Measurements from ENCODE around the gene KRAS.

Gene KRAS

DNA sequence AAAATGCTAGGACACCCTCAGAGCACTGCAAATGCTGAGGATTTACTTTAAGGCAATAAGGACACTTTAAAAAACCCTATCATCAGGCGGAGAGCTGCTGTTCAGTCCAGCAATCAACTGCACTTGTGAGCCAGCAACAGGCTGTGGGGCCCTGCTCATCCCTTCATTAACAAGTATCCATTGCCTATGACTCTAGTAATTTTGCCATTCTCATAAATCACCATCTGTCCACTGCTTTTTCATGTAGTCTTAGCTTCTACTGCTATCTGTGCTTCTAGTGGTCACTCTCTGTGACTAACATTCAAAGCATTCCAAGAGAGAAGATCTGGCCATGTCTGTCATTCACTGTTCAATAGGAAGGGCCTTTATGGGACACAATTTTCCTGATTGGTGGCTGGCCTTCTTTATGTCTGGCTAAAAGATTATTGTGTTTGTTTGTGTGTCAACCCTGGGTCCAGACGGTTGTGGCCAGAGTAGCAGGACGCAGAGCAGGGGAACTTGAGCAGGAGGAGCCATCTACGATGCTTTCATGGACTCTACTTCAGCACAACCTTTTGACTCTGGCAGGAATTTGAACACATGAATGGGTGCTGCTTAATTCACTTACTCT, 3.6 kb upstream of the KRAS start:
- no peak for DNase-seq

DNA sequence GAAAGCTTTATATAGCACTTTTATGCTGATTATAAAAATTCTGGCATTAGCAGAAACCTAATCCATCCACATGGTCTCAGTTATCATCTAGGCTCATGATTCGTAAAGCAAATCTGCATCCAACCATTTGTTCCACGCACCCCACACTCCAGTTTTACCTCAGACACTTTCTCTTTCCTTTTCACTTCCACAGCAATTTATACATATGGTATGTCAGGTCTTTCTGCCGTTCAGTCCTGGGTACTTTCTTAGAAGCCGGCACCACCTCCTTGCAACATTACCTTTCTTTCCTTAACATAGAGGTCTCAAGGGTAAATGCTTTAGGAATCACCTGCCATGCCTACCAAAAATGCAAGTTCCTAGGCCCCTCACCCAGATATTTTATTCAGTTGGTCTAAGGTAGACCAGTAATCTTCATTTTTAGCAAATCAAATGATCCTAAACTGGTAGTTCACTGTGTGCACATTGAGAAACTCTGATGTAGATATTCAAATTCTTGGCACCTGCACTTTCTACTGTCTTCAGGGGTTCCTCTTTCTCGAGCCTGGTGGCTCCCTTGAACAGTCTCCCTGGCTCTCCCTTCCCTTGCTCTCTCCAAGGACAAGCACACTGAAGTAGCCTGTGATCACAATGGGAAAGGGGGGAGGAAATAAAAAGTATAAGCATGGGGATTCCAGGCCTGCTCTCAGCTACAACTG, 2.8 kb upstream of the KRAS start:
- DNase-seq, result no peak

DNA sequence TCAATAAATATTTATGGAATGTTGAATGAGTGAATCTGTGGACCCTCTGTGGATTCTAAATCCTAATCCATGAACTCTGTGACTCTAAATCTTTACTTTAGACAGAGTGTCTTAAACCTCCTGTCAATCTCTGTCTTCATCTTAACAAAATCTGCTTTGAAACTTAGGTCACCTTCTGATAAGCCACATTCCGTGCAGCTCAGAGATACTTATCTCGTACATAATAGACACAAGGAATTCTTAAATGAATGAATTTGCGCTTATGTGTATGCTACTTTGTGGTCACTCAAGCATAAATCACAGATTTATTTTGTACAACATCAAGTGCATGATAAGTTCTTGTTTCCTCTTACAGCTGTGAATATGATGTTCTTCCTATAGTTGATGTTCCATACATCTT, 2.2 kb upstream of the KRAS start:
- no peak for DNase-seq

DNA sequence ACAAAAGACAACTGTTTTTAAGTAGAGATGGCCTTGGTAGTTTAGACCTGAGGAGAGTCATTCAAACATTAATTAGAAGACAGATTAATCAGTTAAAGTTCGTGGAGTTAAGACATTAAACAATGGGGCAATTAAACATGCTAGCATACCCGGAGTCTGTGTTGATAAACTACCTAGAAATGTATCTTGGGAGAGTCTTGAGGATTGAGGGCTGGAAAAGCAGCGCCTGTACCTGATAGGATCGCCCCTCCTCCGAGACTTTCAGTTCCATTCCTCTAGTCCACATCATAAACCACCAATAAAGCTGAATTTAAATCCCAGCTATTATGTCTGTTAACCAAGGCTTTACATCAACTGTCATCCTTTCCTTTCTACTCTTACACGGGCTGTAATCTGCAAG, 1.0 kb upstream of the KRAS start:
- no peak for DNase-seq

DNA sequence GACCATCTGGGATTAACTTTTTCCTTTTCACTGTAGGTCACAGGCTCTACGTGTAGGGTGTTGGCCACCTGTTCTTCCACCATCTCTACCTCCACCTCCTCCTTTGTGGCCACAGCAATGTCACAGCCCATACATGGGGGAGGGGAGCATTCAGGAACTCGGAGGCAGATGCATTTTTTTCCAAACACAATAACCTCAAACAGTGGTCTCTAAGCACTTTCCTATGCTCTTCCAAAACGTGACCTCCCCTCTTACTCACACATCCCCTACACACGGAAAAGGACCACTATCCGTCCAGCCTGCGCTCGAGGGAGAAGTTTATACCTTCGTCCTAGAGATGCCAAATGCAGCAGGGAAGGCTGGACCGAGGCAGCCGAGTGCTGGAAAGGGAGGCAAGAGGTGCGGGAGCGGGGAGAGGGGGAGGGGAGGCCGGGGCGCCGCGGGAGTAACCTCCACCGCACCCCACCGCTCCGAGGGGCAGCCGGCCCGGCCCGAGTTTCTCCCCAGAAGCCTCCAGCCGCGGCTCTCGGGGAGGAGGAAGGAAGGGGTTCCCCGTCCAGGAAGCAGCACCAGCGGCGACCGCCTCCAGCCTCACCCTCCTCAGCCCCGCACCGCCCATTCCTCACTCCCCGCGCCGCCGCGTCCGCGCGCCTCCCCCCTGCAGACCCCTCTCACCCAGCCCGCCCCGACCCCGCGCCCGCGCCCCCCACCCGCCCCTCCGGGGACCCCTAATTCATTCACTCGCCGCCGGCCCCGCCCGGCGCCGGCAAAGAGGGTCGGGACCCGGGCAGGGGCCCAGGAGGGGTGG, 594 bp downstream of the KRAS start:
- DNase-seq, result peak; percentile 62

DNA sequence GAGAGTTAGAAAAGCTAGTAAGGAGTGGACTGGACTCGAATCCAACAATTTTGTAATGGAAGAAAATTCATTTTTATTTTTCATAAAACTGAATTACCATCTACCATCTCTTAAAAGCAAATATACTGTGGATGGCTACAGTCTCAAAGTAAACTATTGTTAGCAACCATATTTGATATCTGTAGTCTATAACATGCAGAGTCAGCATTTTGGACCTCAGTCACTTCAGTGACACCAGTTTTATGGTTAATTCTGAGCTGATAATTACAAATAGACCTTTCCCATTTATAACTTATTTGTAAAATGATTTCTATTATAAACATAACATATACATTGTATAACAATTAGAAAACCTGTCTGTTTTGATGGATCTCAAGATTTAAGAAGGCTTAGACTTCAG, 2.0 kb downstream of the KRAS start:
- no peak for DNase-seq

DNA sequence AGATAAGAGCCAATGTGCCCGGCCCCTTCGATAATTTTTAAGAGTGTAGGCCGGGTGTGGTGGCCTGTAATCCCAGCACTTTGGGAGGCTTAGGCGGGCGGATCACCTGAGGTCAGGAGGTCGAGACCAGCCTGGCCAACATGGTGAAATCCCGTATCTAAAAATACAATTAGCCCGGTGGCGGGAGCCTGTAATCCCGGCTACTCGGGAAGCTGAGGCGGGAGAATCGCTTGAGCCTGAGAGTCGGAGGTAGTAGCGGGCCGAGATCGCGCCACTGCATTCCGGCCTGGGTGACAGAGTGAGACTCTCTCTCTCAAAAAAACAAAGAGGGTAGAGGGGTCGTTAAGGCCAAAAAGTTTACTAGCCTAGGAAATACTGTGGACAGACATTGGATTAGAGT, 2.6 kb downstream of the KRAS start:
- DNase-seq, result no peak

DNA sequence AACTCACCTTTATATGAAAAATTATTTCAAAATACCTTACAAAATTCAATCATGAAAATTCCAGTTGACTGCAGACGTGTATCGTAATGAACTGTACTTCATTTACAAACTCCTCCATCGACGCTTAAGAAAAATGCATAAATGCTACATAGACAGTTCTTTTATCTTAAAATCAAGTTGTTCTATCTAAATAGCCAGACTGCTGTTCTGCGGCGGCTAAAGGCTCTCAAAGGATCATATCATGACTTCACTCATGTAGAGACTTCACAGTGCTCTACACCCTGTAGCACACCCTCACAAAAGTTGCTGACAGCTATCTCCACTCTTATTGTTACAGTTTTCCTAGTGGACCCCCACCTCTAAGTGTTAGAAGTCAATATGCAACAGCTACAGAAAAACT, 5.2 kb downstream of the KRAS start:
- peak; percentile 54 for DNase-seq

DNA sequence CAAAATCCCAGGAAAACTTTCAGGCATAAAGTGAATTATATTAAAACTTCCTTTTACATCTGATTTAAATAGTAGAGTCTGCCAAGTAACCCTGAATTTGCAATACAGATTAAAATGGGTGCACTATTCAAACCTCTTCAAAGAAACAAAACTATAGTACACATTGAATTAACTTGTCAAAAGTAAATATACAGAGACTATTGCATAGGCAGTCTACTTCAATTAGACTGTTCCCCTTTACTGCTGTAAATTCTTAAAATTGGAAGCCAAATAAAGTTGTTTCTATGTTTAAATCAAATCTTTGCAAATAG, 7.1 kb downstream of the KRAS start:
- DNase-seq, result no peak

DNA sequence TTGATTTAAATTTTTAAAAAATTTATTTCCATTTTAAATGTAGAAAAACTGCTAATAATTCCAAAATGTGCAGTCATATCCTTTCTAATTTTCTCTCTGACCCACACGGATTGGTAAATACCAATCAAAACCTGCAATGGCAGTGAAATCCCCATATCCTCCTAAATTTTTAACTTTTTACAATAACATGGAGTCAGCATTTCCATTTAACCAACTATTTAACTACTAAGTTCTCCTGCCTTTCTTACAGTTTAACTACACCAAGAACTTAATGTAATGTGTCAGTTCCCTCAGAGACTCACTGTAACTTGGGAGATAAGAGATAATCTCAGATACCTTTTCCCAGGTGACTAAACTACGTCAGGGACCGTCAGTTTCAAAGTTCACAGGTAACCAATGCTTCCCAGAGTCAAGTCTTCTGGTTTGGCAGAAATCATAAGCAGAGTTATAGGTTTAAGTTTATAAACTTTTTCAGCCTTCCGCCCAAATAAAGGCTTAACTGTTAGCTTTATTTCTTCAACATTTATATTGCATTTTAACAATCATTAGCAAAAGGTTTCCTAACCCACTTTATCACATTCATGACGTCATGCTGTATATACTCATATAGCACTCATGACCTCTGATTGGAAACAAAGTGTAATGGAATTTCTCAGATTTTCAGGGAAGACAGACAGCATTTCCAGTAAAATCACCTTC, 7.6 kb downstream of the KRAS start:
- no peak for DNase-seq

DNA sequence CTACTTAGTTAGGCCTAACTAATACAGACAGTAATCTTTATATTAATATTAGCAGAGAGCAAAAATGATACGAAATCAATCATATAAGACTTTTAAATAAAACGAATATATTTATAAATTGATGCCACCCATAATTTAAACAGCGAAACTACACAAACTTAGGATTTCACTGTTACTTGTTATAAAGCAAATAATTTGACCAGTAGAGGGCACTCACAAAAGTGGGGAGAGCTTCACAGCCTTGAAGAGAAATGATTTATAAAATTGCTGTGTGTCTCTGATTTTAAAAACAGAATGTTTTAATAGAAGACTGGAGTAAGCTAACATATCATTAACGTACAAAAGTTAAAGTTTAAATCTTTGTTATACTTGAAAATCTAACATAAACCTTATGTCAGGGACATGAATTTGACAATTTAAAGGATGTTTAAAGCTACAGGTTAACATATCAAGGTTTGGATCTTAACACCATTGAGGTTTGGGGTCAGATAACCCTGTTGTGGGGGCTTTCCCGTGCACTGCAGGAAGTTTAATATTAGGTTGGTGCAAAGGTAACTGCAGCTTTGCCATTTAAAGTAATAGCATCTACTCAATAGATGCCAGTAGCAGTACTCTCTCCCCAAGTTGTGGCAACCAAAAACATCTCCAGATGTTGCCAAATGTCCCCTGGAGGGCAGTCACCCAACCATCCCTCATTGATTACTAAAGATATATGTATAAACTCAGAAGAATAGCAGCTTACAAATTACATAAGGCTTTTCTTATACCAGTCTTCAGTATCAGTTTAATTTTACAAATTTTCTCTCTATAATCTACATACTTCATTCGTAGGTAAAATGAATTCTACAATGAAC, 9.3 kb downstream of the KRAS start:
- peak; percentile 81 for DNase-seq

DNA sequence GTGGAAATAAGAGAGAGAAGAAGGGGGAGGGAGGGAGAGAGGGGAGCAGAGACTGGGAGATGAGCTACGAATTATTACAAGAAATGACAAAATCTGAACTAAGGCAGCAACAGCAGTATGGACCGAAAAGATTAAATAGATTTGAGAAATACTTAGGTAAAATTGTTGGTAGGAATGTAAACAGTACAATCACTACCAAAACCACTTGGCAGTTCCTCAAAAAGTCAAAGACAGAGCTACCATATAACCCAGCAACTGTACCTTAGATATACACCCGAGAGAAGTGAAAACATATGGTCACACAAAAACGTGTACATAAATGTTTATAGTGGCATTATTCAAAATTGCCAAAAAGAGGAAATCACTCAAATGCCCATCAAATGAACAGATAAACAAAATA, 14.1 kb downstream of the KRAS start:
- DNase-seq, result no peak

DNA sequence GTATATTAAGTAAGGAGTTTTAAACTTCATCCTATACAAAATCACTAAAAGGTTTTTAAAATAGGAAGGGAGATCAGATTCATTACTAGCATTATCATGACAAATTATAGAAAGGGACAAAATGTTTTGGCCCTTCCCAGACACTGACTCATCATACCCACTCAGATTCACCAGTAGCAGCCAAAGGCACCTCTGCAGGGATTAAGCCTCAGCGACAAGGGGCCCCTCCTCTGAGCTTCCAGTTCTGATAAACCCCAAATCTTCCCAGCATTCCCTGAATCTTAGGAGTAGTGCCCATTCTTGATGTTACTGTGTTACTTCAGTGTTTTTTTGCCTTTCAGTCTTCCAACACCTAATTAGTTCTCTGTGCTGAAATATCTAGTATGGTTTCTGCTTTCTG, 14.5 kb downstream of the KRAS start:
- no peak for DNase-seq

DNA sequence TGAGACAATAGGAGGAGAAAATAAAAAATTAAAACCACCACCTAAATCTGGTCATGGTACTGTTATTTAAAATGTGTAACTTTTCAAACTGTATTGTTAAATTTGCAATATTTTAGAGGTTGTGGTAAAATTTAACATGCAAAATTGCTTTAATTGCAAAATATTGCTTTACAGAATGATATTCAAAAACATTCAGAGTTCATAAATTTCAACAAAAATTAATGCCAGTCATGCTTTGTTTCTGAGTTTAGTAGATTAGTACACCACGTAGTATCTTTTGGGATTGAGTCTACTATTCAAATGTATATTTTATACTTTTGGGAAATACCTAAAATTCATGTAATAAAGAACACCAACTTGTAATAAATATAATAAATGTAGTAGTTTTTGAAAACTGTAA, 37.4 kb downstream of the KRAS start:
- DNase-seq, result no peak

DNA sequence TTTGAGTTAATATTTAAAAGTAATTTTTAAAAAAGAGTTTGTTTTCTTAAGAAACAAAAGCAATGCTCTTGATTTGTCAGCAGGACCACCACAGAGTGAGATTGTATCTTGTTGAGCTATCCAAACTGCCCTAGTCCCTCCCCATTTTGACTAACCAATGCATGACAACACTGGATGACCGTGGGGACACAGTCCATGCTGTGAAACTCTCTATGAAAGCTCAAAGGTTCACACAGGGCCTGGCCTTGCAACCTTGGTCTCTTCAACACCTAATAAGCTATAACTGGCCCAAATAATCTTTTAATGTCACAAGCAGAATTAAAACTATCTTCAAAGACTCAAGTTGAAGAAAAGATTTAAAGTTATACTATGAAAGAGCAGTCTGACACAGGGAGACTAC, 42.2 kb downstream of the KRAS start:
- DNase-seq, result no peak

DNA sequence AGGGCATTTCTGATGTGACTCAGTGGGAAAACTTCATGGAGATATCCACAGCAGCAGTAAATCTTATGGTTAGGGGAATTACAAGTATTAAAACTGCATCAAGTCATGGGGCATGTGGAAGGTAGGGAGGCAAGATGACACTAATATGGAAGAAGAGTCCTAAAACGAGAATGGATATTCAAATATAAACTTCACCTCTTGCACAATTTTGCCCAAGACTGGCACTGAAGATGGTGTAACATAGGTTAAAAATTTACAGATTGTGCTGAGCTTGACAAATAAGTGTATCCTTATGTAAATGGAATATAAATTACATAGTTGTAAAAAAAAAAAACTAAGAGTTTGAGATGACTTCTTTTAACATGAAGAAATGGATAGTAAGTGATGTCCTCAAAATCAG, 42.9 kb downstream of the KRAS start:
- DNase-seq, result no peak

DNA sequence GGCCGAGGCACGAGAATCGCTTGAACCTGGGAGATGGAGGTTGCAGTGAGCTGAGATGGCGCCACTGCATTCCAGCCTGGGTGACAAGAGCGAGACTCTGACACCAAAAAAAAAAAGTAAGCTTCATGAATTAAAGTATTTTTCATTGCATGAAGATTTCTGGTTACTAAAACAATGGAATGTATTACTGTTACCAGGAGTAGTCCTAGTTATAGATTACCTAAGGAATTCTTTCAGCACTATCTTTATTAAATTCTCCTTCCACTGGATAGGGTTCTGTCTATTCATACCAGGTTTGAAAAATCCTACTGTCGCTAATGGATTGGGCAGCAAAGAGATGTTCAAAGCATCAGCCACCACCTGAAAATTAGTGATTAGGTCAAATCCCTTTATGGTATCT, 43.3 kb downstream of the KRAS start:
- no peak for DNase-seq

DNA sequence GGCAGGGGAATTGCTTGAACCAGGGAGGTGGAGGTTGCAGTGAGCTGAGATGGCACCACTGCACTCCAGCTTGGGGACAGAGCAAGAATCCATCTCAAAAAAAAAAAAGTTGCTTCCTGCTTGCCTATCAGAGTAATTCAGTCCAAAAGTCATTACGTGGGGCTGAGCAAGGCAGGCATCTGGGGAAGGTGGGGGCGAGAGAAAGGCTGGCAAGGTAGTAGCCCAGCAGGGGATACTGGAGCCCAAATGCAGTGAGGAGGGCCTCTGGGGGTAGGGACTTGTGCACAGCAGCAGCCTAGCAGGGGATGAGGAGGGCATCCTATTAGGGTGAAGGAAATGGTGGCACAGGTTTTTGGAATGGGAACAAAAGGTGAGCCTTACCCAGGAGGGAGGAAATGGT, 48.6 kb downstream of the KRAS start:
- no peak for DNase-seq

DNA sequence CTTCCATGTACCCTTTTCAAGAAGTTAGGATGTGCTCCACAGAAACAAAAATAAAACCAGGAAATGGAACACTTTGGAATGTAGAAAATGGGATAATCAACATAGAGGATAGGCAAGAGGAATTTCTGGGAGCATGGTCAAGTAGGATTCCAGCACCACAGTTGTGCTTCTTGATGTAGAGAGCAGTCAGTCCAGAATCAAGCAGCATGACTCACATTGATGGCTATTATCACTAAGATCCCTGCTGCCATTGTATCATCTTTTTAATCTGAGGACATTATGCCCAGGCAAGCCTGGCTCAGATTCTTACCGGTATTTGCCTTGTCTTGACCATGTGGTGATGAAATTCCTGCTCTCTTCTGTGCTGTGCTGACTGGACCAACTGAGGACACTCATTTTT, 50.0 kb downstream of the KRAS start:
- no peak for DNase-seq

DNA sequence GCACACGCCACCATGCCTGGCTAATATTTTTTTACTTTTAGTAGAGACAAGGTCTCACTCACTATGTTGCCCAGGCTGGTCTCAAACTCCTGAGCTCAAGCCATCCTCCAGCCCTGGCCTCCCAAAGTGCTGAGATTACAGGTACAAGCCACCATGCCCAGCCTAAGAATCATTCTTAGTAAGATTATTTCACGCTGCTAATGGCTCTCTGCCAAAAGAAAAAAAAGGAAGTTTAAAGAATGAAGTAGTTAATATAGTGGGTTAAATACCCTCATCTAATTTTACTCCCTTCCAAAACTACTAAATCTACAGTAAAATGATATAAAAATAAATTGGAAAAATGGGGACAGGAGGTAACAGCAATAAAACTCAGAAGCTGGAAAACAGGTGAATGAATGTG, 53.1 kb downstream of the KRAS start:
- DNase-seq, result peak; percentile 40

DNA sequence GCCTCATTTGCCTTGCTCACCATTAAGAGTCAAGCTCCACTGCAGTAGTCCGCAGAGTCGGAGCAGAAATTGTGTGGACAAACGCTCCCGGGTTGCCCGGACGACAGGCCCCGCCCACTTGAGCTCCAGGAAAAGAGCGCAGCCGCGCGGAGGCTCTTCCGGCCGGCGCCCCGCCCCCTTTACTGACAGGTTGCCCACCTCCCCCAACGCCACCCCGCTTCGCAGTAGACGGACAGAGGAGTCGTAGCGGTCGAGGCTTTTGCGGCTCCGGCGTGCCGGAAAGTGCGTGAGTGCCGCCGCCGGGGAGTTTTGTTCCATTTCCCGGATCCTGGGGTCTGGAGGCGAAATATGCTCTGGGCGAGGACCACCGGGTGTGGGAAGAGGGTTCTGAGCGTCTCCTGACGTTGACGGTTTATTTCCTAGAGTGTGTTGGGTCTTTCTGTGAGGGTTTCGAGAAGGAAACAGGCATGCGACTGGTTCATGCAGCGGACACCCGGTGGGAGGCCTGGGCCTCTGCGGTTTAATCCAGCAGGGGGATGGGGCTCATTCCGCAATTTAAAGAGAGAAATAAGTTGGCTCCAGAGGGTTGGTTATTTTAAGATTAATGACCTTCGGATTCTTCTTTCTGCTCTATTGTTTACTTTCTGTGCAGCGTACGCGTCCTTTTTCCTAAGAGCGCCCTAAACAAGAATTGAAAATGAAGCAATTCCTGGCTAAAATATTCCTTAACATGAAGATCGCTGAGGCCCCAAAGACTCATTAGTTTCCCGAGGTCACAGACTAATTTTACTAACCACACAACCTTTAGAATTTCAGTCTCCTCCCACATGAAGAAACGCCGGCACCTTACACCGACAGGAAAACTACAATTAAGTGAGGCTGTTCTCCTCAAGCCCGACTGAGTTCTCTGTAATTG, 55.4 kb downstream of the KRAS start, which contains the start of the genes DNAI7 and ETFRF1:
Gene DNAI7, minus strand, starts transcription at position 105 of the 916 bp plus-strand sequence. Its CDS starts 82 bp downstream, at position 23.
Gene ETFRF1, plus strand, starts transcription at position 182 of the 916 bp plus-strand sequence. CDS start 8,720 bp downstream, outside the sequence.
- DNase-seq, result peak; percentile 99

DNA sequence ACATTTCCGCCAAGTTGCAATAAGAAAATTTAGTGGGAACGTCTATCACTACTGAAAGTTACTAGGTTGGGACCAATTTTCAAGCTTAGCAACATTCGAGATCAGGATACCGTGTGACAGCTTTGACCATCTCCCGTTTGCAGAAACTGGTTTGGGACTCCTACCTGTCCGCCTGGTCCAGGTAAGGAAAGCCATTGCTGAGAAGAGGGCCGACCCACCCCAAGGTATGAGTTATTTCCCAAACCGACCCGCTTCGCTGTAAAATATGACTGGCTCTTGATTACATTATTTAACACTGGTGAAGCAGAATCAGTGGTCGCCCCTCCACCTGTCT, 56.0 kb downstream of the KRAS start:
- DNase-seq, result no peak

All from hematopoietic multipotent progenitor cell treated with erythropoietin and hydrocortisone succinate and interleukin-3 and kit ligand, for 6 days (in vitro differentiated cells).